ENCODE data around the gene SYT7.

DNA sequence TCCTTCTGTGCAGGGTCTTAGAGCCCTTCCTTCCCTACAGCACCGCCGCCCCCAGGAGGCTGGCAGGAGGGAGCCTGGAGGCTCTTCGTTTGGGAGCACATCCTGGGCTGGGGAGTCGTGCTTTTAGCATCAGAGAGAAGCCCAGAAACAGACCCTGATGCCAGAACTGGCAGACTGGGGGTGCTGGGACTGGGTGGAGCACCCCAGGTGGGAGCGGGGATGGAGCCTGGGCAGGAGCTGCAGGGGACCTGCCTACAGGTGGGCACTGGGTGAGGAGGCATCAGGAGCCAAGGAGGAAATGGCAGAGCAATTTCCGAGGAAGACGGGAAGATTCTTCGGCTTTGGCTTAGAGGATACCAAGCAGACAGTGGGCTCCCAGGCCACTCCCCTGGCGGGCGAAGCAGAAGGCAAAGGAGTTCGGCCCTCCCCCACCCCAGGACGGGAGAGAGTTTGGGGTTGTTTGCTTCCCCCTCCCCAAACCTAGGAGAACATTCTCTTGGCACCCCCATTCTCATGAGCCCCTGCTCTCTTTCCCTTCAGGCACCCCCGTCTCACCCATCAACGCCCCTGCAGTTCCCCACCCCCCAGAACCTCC is 1.1 kb downstream of the SYT7 start:
- TF ChIP-seq EZH2 (optimal IDR thresholded peaks at IDR 0.05; ENCODE audit: low read depth, low read length) (no peak), EZH2phosphoT487 (IDR thresholded peaks at IDR 0.05; ENCODE audit: low read length) (no peak)
- TF ChIP-seq, protein P1, sequence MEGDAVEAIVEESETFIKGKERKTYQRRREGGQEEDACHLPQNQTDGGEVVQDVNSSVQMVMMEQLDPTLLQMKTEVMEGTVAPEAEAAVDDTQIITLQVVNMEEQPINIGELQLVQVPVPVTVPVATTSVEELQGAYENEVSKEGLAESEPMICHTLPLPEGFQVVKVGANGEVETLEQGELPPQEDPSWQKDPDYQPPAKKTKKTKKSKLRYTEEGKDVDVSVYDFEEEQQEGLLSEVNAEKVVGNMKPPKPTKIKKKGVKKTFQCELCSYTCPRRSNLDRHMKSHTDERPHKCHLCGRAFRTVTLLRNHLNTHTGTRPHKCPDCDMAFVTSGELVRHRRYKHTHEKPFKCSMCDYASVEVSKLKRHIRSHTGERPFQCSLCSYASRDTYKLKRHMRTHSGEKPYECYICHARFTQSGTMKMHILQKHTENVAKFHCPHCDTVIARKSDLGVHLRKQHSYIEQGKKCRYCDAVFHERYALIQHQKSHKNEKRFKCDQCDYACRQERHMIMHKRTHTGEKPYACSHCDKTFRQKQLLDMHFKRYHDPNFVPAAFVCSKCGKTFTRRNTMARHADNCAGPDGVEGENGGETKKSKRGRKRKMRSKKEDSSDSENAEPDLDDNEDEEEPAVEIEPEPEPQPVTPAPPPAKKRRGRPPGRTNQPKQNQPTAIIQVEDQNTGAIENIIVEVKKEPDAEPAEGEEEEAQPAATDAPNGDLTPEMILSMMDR (IDR thresholded peaks at IDR 0.05; ENCODE audit: low read length): no peak

Data from MM.1S (cell line).